HG03469 (cell line): ENCODE data around the gene CNKSR2.

Experiments used
- ATAC-seq: cut with Tn5 transposase; IDR thresholded peaks from one replicate; pipeline ENCODE4 v1.9.1; 2021; ENCODE audit warnings: mild to moderate bottlenecking, moderate library complexity, moderate number of reproducible peaks; ENCODE audit not compliant: unreplicated experiment

The CNKSR2 gene

DNA sequence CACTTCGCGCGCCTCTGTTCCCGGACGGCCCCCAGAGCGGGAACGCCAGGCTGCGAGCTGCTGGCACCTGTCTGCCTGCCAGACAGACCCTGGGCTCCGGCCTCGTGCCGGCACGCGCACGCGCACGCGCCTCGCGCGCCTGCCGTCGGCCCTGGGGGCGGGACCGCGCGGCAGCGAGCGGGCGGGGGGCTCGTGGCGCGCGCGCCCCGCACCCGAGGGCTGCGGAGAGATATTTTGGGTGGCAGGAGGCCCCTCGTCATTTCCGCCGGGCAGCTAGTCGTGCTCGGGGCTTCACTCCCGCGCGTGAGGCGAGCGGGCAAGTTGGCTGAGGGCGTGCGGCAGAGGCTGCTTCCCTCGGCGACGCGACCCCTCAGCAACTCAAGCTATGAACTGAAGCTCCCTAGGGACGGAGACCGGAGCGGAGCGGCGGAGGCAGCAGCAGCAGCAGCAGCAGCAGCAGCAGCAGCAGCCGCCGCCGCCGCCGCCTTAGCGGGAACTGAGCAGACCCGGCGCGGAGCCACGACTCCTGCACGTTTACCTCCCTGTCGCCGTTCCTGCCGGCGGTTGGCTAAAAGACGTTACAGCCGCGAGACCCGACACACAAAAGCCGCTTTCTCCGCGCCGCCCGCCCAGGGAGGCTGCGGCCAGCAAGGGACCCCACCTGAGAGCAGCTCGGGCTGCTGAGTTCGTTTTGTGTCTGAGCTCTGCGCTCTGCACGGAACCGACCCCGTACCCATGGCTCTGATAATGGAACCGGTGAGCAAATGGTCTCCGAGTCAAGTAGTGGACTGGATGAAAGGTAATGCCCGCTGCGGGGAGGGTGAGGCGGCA lies at the start of gene CNKSR2:
Gene CNKSR2 (plus strand): TSS at position 256 of the 831 bp plus-strand sequence. CDS start 480 bp downstream, at position 736.
- ATAC-seq, result peak; percentile 80

DNA sequence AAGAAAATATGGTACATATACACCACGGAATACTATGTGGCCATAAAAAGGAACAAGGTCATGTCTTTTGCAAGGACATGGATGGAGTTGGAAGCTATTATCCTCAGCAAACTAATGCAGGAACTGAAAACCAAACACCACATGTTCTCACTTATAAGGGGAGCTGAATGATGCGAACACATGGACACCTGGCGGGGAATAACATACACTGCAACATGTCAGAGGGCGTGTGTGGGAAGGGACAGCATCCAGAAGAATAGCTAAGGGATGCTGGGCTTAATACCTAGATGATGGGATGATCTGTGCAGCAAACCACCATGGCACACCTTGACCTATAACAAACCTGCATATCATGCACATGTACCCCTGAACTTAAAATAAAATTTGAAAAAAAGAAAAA lies 19.5 kb upstream of the CNKSR2 start:
- no peak for ATAC-seq

DNA sequence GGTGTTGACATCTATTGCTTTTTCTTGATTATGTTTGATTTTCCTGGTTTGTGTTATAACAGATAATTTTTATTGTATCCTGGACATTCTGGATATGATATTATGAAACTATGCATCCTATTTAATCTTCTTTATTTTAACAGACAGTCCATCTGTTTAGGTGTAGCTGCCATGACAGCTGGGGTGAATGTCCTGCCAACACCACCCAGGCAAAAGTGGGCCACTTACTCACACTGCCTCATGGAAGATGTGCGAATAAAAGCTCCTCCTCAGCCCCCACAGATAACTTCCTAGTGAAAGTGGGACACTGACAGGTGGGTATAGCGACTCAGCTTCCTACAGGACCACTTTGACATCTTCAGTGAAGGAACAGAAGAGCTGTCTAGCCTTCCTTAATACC lies 18.4 kb upstream of the CNKSR2 start:
- ATAC-seq, result no peak

DNA sequence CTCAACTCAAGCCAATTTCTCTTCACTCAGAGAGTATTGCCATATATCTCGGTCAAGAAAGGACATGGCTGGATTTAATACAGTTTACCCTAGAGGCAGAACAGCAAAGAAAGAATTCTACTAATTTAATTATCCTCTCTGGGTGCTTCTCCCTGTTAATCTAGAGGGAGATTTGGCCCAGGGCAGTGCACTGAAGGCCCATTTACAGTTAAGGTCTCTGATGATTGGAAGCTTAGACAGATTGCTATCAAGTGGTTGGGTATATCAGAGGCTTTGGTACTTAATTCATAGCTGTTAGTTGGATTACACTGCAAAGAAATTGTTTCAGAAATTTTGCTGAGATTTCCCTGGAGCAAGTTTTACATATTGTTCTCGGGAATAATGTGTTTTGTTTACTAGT lies 4.6 kb upstream of the CNKSR2 start:
- ATAC-seq, result no peak

DNA sequence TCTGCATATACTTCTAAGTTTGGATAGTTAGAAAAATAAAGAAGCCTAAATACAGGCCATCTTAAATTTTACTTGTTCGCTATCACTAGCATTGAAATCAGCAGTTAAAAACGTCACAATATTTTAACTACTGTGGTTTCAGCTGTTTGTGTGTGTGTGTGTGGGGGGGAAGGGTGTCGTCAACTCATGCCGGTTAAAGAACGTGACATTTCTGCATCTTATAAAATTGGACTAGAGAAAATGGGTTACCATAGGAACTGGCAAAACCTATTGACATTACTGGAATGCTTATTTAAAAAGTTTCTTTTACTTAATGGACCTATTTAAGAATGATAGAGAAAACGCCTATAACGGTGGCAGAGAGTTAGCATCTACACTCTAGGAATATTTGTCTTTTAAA lies 1.2 kb upstream of the CNKSR2 start:
- no peak for ATAC-seq

DNA sequence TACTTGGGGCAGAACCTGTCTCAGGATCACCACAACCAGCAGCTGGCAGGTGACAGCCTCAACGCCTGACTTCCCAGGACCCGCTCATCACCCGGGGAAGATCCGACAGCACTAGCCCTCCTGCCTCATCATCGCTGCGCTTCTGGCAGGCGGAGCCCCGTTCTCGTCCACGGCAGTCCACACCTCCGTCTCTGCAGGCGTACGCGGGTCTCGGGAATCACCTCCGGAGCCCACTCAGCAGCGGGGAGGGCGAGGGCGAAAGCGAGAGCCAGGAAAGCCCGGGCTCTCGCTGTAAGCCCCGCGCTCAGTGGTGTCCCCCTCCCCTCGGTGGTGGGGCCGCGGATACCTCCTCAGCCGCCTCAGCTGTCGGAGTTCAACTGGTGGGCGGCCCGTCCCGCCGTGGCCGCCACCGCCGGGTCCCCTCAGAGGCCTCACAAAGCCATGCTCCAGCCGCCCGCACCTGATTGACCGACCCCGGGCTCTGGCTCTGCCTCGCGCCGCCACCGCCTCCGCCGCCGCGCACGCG lies 518 bp upstream of the CNKSR2 start:
- no peak for ATAC-seq

DNA sequence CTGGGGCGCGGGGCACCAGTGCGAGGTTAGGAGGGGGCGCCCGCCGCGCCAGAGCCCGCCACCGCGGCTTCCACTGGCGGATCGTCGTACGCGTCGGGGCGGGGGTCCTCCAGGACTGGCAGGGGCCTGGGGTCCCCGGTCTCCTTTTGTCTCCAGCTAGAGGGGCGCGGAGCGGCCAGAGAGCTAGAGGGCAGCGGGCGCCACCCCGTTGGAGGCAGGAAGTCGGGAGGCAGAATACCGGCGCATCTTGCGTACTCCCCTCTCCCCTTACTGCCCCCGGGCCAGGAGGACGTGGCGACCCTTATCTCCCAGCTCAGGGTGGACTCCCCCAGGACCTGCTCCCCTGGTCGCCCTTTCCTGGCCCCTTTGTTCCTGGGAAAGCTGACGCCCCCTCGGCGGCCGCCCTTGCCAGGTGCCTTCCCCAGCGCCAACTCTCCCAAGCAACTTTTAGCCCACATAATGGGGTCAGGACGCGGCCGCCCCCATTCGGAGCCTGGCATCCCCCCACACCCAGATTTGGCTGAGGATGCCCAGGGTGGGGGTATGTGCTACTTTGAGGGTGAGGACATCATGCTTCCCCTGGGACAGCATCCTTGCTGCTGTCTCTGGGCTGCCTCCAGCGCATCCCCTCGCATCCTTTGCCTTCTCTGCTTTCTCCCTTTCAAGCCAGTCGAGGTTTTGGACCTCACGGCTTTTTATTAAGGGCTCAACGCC lies 933 bp downstream of the CNKSR2 start:
- no peak for ATAC-seq

DNA sequence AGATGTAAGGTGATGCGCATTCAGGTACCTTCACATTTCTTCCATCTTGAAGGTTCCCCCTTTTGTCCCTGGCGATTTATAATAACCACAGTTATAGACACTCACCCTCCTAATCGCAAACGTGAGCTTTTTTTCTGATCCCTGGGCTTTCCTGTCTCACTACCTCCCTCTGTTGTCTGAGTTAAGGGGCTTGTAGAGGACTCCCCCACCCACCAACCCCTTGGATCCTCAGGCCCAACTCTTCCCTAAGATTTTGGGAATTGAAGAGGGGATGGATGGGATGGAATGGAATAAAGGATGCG lies 1.4 kb downstream of the CNKSR2 start:
- ATAC-seq, result no peak

DNA sequence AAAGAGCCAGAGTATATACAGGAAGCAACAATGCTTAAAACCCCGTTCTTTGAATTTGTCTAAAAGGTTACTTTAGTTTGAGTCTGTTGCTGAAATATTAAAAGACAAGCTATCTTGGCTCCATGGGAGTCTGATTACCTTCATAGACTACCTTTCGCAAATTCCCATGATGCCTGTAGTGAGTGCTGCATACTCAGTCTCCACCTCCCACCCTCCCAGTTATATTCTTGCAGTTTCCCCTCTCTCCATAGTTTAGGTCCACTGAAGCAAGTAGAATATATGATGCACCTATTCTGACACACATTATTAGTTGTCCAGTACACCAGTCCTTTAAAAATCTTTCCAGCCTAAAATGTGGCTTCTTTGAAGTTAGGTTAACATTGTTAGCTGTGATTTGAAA lies 2.4 kb downstream of the CNKSR2 start:
- no peak for ATAC-seq

DNA sequence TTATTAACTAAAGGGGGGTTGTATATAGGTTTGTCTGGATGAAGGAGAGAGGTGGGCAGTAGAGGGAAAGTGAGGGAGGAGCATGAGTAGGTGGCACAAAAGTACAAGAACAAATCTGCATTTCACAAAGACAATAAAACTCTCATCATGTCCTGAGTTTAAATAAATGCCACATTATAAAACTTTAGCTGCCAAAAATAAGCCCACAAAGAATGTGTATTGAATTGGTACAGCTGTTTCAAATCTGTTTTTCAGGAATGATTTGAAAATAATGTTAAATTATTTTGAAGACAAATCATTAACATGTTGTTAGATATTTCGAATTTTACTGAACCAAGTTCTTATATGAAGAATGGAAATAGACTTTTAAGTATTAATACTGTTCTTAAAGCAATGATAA lies 5.8 kb downstream of the CNKSR2 start:
- ATAC-seq, result no peak

DNA sequence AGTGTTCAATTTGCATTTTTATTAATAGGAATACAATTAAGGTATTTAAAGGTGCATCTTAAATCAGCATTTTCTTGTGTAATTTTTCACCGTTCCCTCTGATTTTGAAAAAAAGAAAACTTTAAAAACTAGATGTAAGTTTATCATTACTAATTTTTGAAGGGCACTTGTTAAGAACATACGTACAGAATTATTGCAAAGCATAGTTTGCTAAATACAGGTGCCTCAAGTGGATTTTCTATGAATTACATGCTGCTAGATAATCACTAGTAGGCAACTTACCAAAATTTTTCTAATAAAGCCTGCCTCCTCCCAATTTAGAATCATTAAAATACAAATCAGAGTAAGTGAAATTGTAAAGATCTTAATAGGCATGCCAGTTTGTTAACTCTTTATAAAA lies 8.5 kb downstream of the CNKSR2 start:
- no peak for ATAC-seq

DNA sequence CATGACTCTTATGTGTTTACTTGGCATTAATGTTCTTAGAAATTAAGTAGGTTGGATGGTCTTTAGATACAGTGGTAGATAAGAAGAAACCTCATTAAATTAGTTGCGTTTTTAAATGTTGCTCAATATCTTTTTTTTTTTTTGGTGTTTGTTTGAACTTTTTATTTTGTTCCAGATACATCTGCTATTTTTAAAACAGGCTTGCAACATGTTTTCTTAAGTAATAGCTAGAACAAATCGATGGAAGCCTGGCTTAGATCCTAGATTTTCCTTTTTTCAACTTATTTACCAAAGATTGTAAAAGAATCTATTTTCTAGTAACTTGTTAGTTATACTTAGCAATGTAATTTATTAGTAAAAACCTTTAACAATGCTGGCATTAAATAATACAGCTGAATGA lies 9.3 kb downstream of the CNKSR2 start:
- ATAC-seq, result no peak

DNA sequence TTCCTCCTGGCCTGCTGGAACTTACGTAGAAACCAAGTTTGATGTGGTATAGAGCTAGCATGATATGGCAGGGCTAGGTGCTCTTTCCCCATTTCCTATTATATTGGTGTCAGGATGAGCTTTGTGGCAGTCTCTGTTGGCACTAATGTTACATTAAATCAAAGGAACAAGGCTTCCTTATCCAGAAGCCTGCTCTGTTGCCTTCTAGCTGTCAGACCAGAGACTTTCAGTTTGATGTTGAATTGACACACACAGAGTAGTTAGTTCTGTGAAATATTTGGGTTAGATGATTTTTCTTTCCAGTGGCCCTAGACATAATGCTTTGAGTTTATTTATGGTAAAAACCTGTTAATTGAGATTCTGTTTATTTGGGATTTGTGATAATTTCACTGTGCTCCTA lies 10.0 kb downstream of the CNKSR2 start:
- no peak for ATAC-seq

DNA sequence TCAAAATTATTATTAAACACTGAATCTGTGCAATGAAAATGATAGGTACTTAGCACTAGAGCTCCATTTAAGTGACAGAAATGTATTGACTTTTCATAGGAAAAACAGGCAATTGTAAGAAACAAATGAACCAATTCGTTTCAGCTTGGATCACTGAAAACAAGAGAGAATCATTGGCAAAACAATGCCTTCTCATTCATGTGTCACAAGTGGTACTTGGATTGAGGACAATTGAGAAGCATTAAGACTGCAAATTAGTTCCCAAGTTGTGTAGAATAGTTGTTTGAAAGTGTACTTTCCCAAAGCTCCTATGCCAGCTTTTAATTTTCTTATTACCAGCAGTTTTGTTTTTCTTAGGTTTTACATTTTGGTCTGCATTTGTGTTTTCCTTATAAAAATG lies 20.6 kb downstream of the CNKSR2 start:
- no peak for ATAC-seq

DNA sequence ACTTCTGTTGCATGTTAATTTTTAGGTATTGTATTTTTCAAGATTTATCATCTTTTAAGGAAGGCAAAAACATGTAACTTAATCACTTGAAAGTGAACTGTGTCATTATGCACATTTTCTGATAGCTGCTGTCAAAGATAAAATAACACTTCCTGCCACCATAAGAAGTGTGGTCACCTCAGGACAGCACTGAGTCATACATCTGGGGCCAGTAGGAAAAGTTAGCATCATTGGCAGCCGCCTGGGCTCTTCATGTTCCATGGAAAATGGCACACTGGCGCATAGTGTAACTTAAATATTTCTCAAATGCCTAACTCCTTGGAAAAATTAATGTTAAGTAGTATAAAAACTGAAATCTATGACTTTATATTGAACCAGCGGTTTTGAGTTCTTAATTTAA lies 24.2 kb downstream of the CNKSR2 start:
- no peak for ATAC-seq

DNA sequence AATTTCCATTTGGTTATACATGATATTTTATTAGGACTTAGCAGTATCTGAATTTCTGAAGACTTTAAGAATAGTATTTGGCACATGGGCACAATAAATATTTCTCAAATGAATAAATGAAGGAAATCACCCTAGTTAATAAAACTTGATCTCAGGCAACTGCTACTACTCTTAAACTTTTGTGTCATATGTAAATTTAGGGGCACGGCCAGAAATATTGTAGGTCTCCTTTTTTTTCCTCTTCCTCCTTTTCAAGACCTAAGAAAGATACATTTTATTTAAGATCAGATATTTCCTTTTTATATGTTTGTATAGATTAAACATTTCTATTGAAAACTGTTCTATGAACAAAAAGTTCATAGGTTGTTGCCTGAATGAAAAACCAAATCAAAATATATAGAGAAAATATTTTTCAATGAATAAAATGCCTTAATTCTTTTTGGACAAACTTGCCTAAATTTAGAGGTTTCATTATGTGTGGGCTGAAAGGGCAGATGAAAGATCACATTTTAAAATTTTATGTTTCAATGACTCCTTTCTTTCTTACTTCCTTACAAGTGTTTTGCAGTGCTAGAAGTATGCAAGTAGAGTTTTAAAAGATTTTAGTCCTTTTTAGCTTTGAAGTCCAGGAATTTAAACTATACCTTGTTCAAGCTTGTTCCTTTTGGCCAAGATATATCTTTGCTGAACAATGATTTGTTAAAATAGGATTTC lies 26.3 kb downstream of the CNKSR2 start:
- ATAC-seq, result no peak

DNA sequence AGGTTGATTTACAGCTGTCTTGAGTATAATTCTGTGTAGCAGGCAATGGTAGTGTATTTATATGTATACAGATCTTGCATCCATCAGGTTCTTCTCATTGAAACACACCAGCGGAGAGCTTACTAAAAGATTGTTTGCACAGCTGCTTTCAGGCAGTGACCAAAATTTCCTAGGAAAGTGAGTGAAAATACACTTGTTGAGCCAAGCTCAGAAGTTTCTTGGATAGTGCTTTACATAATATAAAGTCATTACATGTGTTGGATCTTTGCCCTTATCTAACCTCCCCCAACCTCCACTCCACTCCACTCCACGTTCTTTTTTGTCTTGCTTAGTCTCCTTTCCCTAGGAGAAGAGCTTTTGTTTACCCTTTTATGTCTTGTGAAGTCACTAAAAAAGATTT lies 34.1 kb downstream of the CNKSR2 start:
- ATAC-seq, result no peak

DNA sequence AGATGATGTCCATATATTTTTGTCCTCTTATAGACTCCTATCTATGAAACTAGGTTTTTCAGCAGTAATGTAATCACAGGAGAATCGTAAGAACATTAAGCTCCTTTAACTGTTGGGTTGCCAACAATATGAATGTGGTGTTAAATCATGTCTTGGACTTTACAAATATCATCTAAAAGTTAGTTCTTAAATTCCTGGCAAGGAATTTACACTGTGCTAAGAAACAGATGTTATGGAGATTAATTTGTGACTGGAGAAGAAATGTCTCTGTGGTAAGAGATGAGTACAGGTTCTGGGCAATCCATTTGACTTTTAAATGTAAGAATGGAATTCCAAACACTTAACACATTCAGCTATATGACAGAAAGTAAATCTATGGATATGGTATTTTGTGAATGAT lies 34.6 kb downstream of the CNKSR2 start:
- ATAC-seq, result no peak

DNA sequence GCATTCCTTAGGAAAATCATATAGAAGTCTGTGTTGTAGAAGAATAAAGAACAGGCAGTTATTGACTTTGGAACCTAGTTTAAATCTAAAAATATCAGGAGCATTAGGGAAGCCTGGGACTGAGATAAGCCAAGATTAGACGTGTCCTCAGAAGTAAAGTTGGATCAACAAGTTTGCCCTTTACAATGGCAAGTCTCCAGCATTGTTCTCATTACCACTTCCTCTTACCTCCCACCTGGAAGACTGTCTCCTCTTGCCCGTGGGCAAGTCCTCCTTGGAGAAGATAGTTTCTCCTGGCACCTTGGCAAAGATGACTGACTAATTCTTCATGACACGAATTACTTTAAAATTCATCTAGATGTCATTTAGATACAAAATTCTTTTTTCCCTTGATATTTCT lies 37.8 kb downstream of the CNKSR2 start:
- ATAC-seq, result no peak

DNA sequence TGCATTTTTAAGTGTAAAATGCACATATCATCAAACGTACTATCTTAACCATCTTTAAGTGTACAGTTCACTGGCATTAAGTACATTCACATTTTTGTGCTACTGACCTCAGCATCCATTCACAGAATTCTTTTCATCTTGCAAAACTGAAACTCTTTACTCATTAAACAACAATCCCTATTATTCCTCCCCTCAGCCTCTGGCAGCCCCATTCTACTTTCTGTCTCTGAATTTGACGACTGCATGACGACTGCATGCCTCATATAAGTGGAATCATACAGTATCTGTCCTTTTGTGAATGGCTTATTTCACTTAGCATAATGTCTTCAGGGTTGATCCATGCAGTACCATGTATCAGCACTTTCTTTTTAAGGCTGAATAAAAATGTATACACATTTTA lies 38.7 kb downstream of the CNKSR2 start:
- ATAC-seq, result no peak

DNA sequence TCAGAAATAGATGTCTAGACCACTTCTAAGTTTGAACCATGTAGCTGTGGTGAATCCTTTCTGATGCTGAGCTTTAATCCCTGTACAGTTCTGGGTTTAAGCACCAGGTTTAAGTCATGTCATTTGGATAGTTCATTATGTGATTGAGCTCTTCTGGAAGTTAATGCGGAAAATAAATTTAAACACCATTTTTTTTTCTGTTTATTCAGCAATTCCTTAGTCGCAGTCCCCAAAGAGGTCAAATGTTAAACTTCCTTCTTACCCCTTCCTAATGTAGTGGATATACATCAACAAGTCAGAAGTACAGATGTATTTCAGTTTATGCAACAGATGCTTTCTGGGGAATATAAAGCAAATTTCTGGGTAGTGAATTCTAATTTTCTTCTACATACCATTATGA lies 52.9 kb downstream of the CNKSR2 start:
- ATAC-seq, result no peak

DNA sequence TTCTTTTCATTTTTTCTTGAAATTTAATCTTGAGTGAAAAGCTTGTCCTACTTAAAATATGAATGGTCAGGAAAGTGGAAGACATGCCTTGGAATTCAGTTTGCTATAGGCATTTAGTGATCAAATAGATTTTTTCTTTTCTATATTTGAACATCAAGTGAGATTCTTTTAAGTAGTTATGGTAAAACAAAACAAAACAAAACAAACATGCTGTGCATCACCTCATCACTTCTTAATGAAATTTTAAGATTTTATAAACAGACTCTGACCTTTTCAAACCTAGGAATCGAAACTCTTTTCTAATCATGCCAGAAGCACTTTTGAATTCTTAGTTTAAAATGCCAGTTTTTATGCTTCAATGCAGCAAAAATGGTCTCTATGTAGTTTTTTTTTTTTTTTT lies 62.8 kb downstream of the CNKSR2 start:
- no peak for ATAC-seq
